CD4-positive, alpha-beta T cell (primary cell): Measurements from ENCODE around the gene OBP2B. TPM values are rescaled to one million over a fixed set of nuclear protein-coding genes. Genes with fewer than 3 reads are reported as not detected.

ENCODE experiments used
- ATAC-seq: fragments of 200-7000 bp; cut with Tn5 transposase; one replicate; pipeline ENCODE4 v1.10.0; 2022; ENCODE audit warnings: mild to moderate bottlenecking; ENCODE audit not compliant: poor library complexity
- CTCF ChIA-PET: fragments of 350-600 bp; sonication (Branson Sonifier 250); formaldehyde crosslinking; loops from one replicate; lab custom pipeline; 2021; ENCODE audit warnings: antibody characterized with exemption, inconsistent platforms; lab: Charles Lee
- POLR2A ChIA-PET: fragments of 350-600 bp; sonication (Branson Sonifier 250); formaldehyde crosslinking; loops from one replicate; lab custom pipeline; 2021; ENCODE audit warnings: antibody characterized with exemption, inconsistent platforms; lab: Charles Lee
- DNase-seq, 14 experiments: peaks; one replicate each; pipeline ENCODE4 v3.0.0-alpha.2; 2013 to 2020; ENCODE audit warnings: mixed read lengths in 2 of 14
- H3K27ac ChIP-seq, 2 donors: one replicate each; pipeline versions ENCODE4 v1.5.1 to v1.7.0; 2013; ENCODE audit warnings: low read length in 2 of 2, low read depth in 1 of 2, mild to moderate bottlenecking in 1 of 2
- H3K27me3 ChIP-seq, 2 experiments: 1 replicate in 1 of 2; 2 replicates in 1 of 2; pipeline versions ENCODE4 v1.6.1 to v1.7.0; 2013; ENCODE audit warnings: low read length in 2 of 2, control low read depth in 1 of 2, mild to moderate bottlenecking in 1 of 2, moderate library complexity in 1 of 2; ENCODE audit not compliant: insufficient read depth in 2 of 2, control insufficient read depth in 1 of 2
- H3K36me3 ChIP-seq: one replicate; pipeline ENCODE4 v1.6.1; 2013; ENCODE audit warnings: low read length, control low read depth; ENCODE audit not compliant: insufficient read depth
- H3K4me1 ChIP-seq: one replicate; pipeline ENCODE4 v1.6.1; 2013; ENCODE audit warnings: low read length, control low read depth; ENCODE audit not compliant: insufficient read depth
- H3K4me3 ChIP-seq: one replicate; pipeline ENCODE4 v1.5.1; 2013; ENCODE audit warnings: mild to moderate bottlenecking, low read length, moderate library complexity
- H3K9me3 ChIP-seq, 2 experiments: 1 replicate in 1 of 2; 2 replicates in 1 of 2; pipeline versions ENCODE4 v1.6.1 to v1.7.0; 2013; ENCODE audit warnings: low read length in 2 of 2, mild to moderate bottlenecking in 2 of 2, control low read depth in 1 of 2, moderate library complexity in 1 of 2; ENCODE audit not compliant: control insufficient read depth in 1 of 2, insufficient read depth in 1 of 2
- H3K27ac Mint-ChIP-seq: one replicate; pipeline ENCODE4 v1.8.0; 2020; ENCODE audit warnings: mixed read lengths
- H3K27me3 Mint-ChIP-seq: one replicate; pipeline ENCODE4 v1.8.0; 2021; ENCODE audit warnings: mixed read lengths
- H3K36me3 Mint-ChIP-seq: one replicate; pipeline ENCODE4 v1.8.0; 2021; ENCODE audit warnings: low read depth, mixed read lengths
- H3K4me1 Mint-ChIP-seq: one replicate; pipeline ENCODE4 v1.8.0; 2021; ENCODE audit warnings: low read depth, mixed read lengths
- H3K4me3 Mint-ChIP-seq: one replicate; pipeline ENCODE4 v1.8.0; 2020; ENCODE audit warnings: mild to moderate bottlenecking, mixed read lengths
- H3K9me3 Mint-ChIP-seq: one replicate; pipeline ENCODE4 v1.8.0; 2020; ENCODE audit warnings: mixed read lengths
- intact Hi-C, 2 experiments: fragments of 100-400 bp; cut with DNase I in 1 of 2; cut with micrococcal nuclease in 1 of 2; formaldehyde crosslinking; loops; one replicate each; pipeline versions ENCODE4 v1.15.1 to v1.9.0; 2023 to 2025; cut with DNase I, micrococcal nuclease
- total RNA-seq, 174 experiments: library from RNA in 2 of 174; stranded (reverse) in 2 of 174; gene quantifications; one replicate each; pipeline ENCODE4 v1.2.3 and lab custom pipeline; 2021 to 2026
- TF ChIP-seq, protein P1 (sequence below): fragments of 200-600 bp; IDR thresholded peaks from one replicate; pipeline ENCODE4 v1.8.0; 2022; ENCODE audit warnings: antibody characterized with exemption, mild to moderate bottlenecking

OBP2B gene
- total RNA-seq, 2 experiments from 2014 or later: not detected

DNA sequence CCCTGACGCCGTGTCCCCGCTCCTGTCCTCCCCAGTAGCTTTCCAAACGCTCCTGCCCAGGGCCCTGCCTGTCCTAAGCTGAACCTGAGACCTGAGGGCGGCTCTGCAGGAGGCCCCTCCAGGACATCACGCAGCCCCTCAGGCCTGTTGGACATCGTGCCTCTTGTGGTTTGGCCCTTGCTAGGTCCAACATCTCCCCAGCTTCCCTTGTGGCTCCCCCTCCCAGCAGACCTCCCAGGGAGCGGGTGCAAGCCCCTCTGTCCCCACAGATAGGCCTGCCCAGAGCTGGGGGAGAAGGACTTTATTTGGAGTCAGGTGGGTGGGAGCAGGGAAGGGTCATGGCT, 4.1 kb downstream of the OBP2B start:
- H3K36me3 Mint-ChIP-seq: no peaks in the 10 kb centered on the region
- Histone ChIP-seq H3K36me3 (no peaks in the 10 kb centered on the region), H3K4me3 (no peak overlapping the region), H3K9me3 (peaks cover 0 to 3% of the 10 kb centered on the region in 2 experiments), H3K27me3 (peaks cover 4% of the 10 kb centered on the region in 2 experiments), H3K4me1 (no peaks in the 10 kb centered on the region), H3K27ac (no peak overlapping the region)
- peaks cover 9% of the 10 kb centered on the region for H3K27me3 Mint-ChIP-seq
- H3K4me1 Mint-ChIP-seq: peaks cover 3% of the 10 kb centered on the region
- POLR2A ChIA-PET: no interaction called here
- ATAC-seq (no peak), DNase-seq (no peak)
- TF ChIP-seq, protein P1, sequence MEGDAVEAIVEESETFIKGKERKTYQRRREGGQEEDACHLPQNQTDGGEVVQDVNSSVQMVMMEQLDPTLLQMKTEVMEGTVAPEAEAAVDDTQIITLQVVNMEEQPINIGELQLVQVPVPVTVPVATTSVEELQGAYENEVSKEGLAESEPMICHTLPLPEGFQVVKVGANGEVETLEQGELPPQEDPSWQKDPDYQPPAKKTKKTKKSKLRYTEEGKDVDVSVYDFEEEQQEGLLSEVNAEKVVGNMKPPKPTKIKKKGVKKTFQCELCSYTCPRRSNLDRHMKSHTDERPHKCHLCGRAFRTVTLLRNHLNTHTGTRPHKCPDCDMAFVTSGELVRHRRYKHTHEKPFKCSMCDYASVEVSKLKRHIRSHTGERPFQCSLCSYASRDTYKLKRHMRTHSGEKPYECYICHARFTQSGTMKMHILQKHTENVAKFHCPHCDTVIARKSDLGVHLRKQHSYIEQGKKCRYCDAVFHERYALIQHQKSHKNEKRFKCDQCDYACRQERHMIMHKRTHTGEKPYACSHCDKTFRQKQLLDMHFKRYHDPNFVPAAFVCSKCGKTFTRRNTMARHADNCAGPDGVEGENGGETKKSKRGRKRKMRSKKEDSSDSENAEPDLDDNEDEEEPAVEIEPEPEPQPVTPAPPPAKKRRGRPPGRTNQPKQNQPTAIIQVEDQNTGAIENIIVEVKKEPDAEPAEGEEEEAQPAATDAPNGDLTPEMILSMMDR: no peak
- CTCF ChIA-PET: no interaction called here
- H3K27ac Mint-ChIP-seq: no peak overlapping the region
- H3K9me3 Mint-ChIP-seq: no peaks in the 10 kb centered on the region
- intact Hi-C loops: no loop called here
- H3K4me3 Mint-ChIP-seq: no peak overlapping the region

DNA sequence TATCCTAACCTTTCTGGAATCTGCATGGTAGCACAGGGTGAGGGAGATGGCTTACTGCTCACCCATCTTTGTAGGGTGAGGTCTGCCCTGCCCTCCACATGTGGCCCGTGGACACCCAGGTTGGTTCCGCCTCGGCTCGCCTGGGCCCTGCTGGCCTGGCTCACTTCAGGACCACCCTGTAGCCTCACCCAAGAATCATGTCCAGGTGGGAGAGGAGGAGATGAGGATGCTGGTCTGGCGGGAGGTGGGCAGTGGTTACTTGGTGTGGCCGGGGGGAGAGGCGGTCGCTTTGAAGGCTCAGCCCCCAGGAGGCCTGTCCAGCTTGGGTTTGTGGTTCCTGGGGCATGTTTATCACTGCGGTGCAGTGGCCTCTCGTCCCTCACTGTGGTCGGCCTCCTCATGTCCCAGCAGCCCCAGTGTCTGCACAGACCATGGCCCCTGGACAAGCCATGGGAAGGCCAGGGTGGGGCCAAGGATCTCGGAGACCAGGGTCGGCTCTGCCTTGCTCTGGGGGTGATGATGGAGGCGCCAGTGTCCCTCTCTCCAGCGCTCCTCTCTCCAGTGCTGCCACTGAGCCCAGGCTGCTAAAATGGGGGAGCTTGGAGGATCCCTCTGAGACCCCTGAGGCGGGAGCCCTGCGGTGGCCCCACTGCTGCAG, 4.6 kb downstream of the OBP2B start:
- POLR2A ChIA-PET: no interaction called here

DNA sequence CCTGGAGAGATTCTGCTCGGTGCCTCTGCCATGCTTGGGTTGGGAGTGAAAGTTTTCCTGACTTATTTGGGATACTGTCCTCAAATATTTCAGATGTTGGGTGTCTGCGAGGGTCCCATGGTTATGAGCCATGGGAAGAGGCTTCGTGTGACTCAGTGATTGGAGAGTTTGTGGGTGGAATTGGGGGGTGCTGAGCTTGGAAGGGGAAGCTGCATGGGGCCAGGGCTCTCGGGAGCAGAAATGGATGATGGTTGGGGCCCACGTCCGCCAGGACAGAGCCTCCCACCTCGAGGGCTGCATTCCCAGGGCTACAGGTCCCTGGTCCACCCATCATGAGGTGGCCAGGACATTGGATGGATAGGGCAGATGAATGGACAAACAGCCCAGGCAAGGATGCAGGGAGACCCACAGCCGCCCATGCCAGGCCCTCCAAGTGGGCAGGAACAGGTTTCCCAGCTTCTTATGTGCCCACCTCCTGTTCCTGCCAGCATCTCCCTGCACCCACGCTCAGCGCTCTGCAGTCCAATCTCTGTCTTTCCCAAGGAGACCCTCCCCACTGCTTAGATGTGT, 5.5 kb downstream of the OBP2B start:
- H3K4me1 ChIP-seq: peaks cover 2% of the 10 kb centered on the region
- DNase-seq (no peak), ATAC-seq (no peak)
- peaks cover 0 to 9% of the 10 kb centered on the region in 2 experiments for H3K9me3 ChIP-seq
- TF ChIP-seq, protein P1: no peak
- H3K36me3 ChIP-seq: no peaks in the 10 kb centered on the region
- Mint-ChIP-seq H3K27me3 (peaks cover 5% of the 10 kb centered on the region), H3K9me3 (no peaks in the 10 kb centered on the region), H3K36me3 (no peaks in the 10 kb centered on the region), H3K4me1 (peaks cover 5% of the 10 kb centered on the region), H3K27ac (no peak overlapping the region), H3K4me3 (no peak overlapping the region)
- no peak overlapping the region for H3K27ac ChIP-seq
- POLR2A ChIA-PET: no interaction called here
- intact Hi-C loops: no loop called here
- H3K4me3 ChIP-seq: no peak overlapping the region
- CTCF ChIA-PET: no interaction called here
- peaks cover 4 to 5% of the 10 kb centered on the region in 2 experiments for H3K27me3 ChIP-seq

More for the DNA sequence above, 4.6 kb downstream of the OBP2B start:
- Mint-ChIP-seq H3K9me3 (no peaks in the 10 kb centered on the region), H3K4me3 (no peak overlapping the region), H3K27ac (no peak overlapping the region), H3K36me3 (no peaks in the 10 kb centered on the region), H3K27me3 (peaks cover 5% of the 10 kb centered on the region), H3K4me1 (peaks cover 5% of the 10 kb centered on the region)
- Histone ChIP-seq H3K4me3 (no peak overlapping the region), H3K27me3 (peaks cover 4 to 5% of the 10 kb centered on the region in 2 experiments), H3K9me3 (peaks cover 0 to 8% of the 10 kb centered on the region in 2 experiments), H3K27ac (no peak overlapping the region), H3K36me3 (no peaks in the 10 kb centered on the region), H3K4me1 (peaks cover 2% of the 10 kb centered on the region)
- ATAC-seq (no peak), DNase-seq (no peak)
- intact Hi-C loops: no loop called here
- TF ChIP-seq, protein P1: no peak
- CTCF ChIA-PET: no interaction called here
